Neural cell (in vitro differentiated cells): Measurements from ENCODE around the gene PLIN1. TPM values are rescaled to one million over a fixed set of nuclear protein-coding genes. Genes with fewer than 3 reads are reported as not detected.

Experiments
- H2AFZ ChIP-seq: fragments of 200-600, 300-800 bp; sonication (generic), shearing (Covaris generic); 2 replicates; pipeline ENCODE4 v1.6.0; 2014; ENCODE audit warnings: low read depth, mild to moderate bottlenecking, antibody characterized with exemption, low read length, moderate library complexity
- H3F3A ChIP-seq: fragments of 200-600 bp; shearing (Covaris generic); 2 replicates; pipeline ENCODE4 v1.6.1; 2016; ENCODE audit warnings: mild to moderate bottlenecking, moderate library complexity, mixed read lengths, antibody characterized with exemption, low read length; ENCODE audit not compliant: insufficient read depth, poor library complexity, severe bottlenecking
- H3K27ac ChIP-seq: fragments of 200-600, 300-800 bp; sonication (generic), shearing (Covaris generic); 2 replicates; pipeline ENCODE4 v1.5.1; 2014; ENCODE audit warnings: mild to moderate bottlenecking, low read length, moderate library complexity
- H3K27me3 ChIP-seq: fragments of 300-800, 200-600 bp; sonication (generic), shearing (Covaris generic); 2 replicates; pipeline ENCODE4 v1.6.0; 2014; ENCODE audit warnings: mild to moderate bottlenecking, low read depth, low read length, moderate library complexity; ENCODE audit not compliant: insufficient read depth
- H3K36me3 ChIP-seq: fragments of 300-800, 200-600 bp; sonication (generic), shearing (Covaris generic); 2 replicates; pipeline ENCODE4 v1.5.1; 2014; ENCODE audit warnings: mild to moderate bottlenecking, antibody characterized with exemption, low read length, moderate library complexity; ENCODE audit not compliant: insufficient read depth
- H3K4me2 ChIP-seq: fragments of 300-800, 200-600 bp; sonication (generic), shearing (Covaris generic); 2 replicates; pipeline ENCODE4 v1.6.0; 2014; ENCODE audit warnings: mild to moderate bottlenecking, low read length
- H3K4me3 ChIP-seq: fragments of 300-800, 200-600 bp; sonication (generic), shearing (Covaris generic); 2 replicates; pipeline ENCODE4 v1.5.1; 2014; ENCODE audit warnings: mild to moderate bottlenecking, low read length, moderate library complexity
- H3K79me2 ChIP-seq: fragments of 200-600 bp; shearing (Covaris generic); replicated peaks from 2 replicates; pipeline ENCODE4 v1.6.0; 2014; ENCODE audit warnings: mild to moderate bottlenecking, low read length, moderate library complexity; ENCODE audit not compliant: insufficient read depth
- H3K9ac ChIP-seq: fragments of 300-800, 200-600 bp; sonication (generic), shearing (Covaris generic); 2 replicates; pipeline ENCODE4 v1.6.1; 2016; ENCODE audit warnings: mild to moderate bottlenecking, low read length, mixed read lengths
- H3K9me2 ChIP-seq: fragments of 200-600 bp; shearing (Covaris generic); 2 replicates; pipeline ENCODE4 v1.6.1; 2016; ENCODE audit warnings: mild to moderate bottlenecking, low read length, mixed read lengths; ENCODE audit not compliant: insufficient read depth
- H3K9me3 ChIP-seq: fragments of 200-600, 300-800 bp; sonication (generic), shearing (Covaris generic); 2 replicates; pipeline ENCODE4 v1.6.1; 2016; ENCODE audit warnings: mild to moderate bottlenecking, mixed run types, low read length, moderate library complexity, mixed read lengths
- H4K20me1 ChIP-seq: fragments of 200-600 bp; shearing (Covaris generic); 2 replicates; pipeline ENCODE4 v1.6.1; 2016; ENCODE audit warnings: mild to moderate bottlenecking, mixed run types; ENCODE audit not compliant: insufficient read depth
- CTCF ChIP-seq: fragments of 450-650 bp; IDR thresholded peaks from 2 replicates; pipeline ENCODE4 v1.5.1; 2014; ENCODE audit warnings: antibody characterized with exemption, mild to moderate bottlenecking, moderate library complexity; ENCODE audit not compliant: poor library complexity, severe bottlenecking
- EP300 ChIP-seq: fragments of 450-650 bp; conservative IDR thresholded peaks from 2 replicates; pipeline ENCODE4 v1.6.1; 2014; ENCODE audit warnings: antibody characterized with exemption, mild to moderate bottlenecking, moderate library complexity; ENCODE audit not compliant: poor library complexity, severe bottlenecking
- EZH2 ChIP-seq: fragments of 200-600, 300-800 bp; shearing (Covaris generic), sonication (generic); IDR thresholded peaks from 2 replicates; pipeline ENCODE4 v1.6.1; 2014; ENCODE audit warnings: antibody characterized with exemption, low read length, borderline replicate concordance, mild to moderate bottlenecking; ENCODE audit not compliant: insufficient read depth, poor library complexity, severe bottlenecking
- MXI1 ChIP-seq: fragments of 450-650 bp; conservative IDR thresholded peaks from 2 replicates; pipeline ENCODE4 v1.6.1; 2014; ENCODE audit warnings: antibody characterized with exemption, mild to moderate bottlenecking; ENCODE audit not compliant: poor library complexity, severe bottlenecking
- POLR2AphosphoS5 ChIP-seq: IDR thresholded peaks from 2 replicates; pipeline ENCODE4 v1.6.1; 2012
- RAD21 ChIP-seq: fragments of 450-650 bp; conservative IDR thresholded peaks from 2 replicates; pipeline ENCODE4 v1.6.1; 2014; ENCODE audit warnings: antibody characterized with exemption, mild to moderate bottlenecking, moderate library complexity
- REST ChIP-seq: IDR thresholded peaks from 2 replicates; pipeline ENCODE4 v1.6.1; 2012; ENCODE audit warnings: borderline replicate concordance
- SMC3 ChIP-seq: fragments of 450-650 bp; conservative IDR thresholded peaks from 2 replicates; pipeline ENCODE4 v1.6.1; 2014; ENCODE audit warnings: antibody characterized with exemption, mild to moderate bottlenecking, moderate library complexity; ENCODE audit not compliant: poor library complexity
- TAF1 ChIP-seq: IDR thresholded peaks from 2 replicates; pipeline ENCODE4 v1.6.1; 2012; ENCODE audit warnings: low read depth
- polyA plus RNA-seq: library from polyadenylated mRNA; depleted of rRNA; stranded (reverse); fragments of >200 nt; gene quantifications from 2 replicates; pipeline ENCODE4 v1.2.3, GENCODE V29; 2014

PLIN1 gene
- polyA plus RNA-seq, 1 donor from 2014 or later, result not detected

- Histone ChIP-seq H3K4me3 (no peak overlapping the region), H3K9me3 (no peaks in the 10 kb centered on the region)
- no peak for TF ChIP-seq RAD21
- no peak for TF ChIP-seq POLR2AphosphoS5
- no peak for TF ChIP-seq TAF1
- TF ChIP-seq EZH2, result no peak
- no peak for TF ChIP-seq CTCF
- no peak for TF ChIP-seq EP300
- TF ChIP-seq MXI1, result no peak
- no peak for TF ChIP-seq SMC3
- TF ChIP-seq REST, result no peak
Measured at GRCh38 chr15:89704411-89704810, 25.2 kb upstream of the PLIN1 start.

DNA sequence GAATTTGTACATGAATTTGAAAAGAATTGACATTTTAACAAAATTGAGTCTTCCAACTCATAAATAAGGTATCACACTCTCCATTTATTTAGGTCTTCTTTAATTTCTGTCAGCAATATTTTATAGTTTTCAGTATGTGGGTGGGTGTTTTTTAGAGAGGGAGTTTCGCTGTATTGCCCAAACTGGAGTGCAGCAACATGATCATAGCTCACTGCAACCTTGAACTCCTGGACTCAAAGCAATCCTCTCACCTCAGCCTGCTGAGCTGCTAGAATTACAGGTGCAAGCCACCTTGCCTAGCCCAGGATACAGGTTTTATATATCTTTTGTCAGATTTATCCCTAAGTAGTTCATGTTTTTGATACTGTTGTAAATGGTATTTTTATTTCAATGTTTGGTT is 16.0 kb upstream of the PLIN1 start:
- no peaks in the 10 kb centered on the region for H3K9me3 ChIP-seq
- no peaks in the 10 kb centered on the region for H3K27me3 ChIP-seq
- H3K36me3 ChIP-seq, result no peaks in the 10 kb centered on the region
- no peaks in the 10 kb centered on the region for H3F3A ChIP-seq
- TF ChIP-seq EZH2 (no peak), CTCF (no peak), TAF1 (no peak), EP300 (no peak), RAD21 (no peak), REST (no peak), POLR2AphosphoS5 (no peak), SMC3 (no peak), MXI1 (no peak)
- H4K20me1 ChIP-seq, result no peaks in the 10 kb centered on the region
- H3K79me2 ChIP-seq, result no peaks in the 10 kb centered on the region
- no peak overlapping the region for H3K4me3 ChIP-seq
- no peak overlapping the region for H3K4me2 ChIP-seq
- no peak overlapping the region for H2AFZ ChIP-seq
- H3K9ac ChIP-seq, result no peak overlapping the region
- H3K9me2 ChIP-seq, result no peaks in the 10 kb centered on the region
- no peak overlapping the region for H3K27ac ChIP-seq

More at GRCh38 chr15:89704411-89704810, 25.2 kb upstream of the PLIN1 start:
- Histone ChIP-seq H3K4me2 (no peak overlapping the region), H3K36me3 (no peaks in the 10 kb centered on the region), H4K20me1 (no peaks in the 10 kb centered on the region), H3K79me2 (no peaks in the 10 kb centered on the region), H3K27ac (no peak overlapping the region), H3K27me3 (no peaks in the 10 kb centered on the region), H3K9me2 (no peaks in the 10 kb centered on the region), H3K9ac (no peak overlapping the region), H2AFZ (no peak overlapping the region), H3F3A (no peaks in the 10 kb centered on the region)
